Measurements from ENCODE around the gene UCP3.
"Not testable (repeated sequence)": the region's sequence is repeated elsewhere in the genome, so short reads cannot be mapped to it uniquely, and the experiment has no call there.

The UCP3 gene

DNA sequence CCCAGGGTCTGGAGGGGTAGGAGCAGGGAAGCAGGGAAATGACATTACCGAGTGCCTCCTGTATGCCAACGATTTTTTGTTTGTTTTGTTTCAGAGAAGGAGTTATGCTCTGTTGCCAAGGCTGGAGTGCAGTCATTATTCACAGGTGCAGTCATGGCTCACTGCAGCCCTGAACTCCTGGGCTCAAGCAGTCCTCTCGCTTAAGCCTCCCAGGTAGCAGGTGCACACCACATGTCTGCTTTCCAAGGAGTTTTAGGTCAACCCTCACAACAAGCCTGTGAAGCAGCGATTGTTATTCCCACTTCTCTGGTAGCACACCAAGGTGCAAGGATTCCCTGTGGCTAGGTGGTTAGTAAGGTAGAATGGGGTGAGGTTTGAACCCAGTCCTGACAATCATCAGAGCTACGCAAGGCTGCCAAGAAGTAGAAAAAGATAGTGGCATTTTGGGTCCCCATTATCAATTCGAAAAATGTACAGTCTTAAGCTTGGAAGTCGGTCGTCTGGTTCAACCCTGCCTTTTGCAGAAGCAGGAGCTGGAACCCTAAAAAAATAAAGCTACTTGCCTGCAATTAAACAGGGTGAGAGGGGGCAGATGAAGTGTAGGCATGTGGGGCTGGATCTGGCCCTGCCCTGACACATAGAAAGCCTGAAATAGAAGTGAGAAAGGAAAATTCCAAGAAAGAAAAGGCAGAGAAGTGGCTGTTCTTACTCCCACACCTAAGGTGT lies 9.1 kb downstream of the UCP3 start:
- no peak for DNase-seq

GRCh38 chr11:73998846-73999575 lies 9.9 kb downstream of the UCP3 start:
- no peak for DNase-seq

GRCh38 chr11:73997120-73997770 lies 11.6 kb downstream of the UCP3 start:
- no peak for DNase-seq

DNA sequence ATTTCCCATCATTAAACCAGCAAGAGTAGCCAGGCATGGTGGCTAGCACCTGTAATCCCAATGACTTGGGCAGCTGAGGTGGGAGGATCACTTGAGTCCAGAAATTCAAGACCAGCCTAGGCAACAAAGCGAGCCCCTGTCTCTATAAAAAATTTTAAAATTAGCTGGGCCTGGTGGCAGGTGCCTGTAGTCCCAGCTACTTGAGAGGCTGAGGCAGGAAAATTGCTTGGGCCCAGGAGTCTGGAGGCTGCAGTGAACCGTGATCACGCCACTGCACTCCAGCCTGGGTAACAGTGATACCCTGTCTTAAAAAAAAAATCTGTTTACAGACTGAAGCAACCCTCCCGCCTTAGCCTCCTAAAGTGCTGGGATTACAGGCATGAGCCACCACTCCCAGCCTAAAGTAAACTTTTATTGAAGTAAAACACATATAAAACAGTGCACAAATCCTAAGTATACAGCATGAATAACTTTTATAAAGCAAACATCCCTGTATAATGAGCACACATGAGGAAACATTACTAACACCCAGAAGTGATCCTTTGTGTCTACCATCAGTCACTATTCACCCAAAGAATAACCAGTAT lies 12.6 kb downstream of the UCP3 start:
- DNase-seq, result no peak

- peak; percentile 83 for DNase-seq
Measured at GRCh38 chr11:73995731-73996130, 13.2 kb downstream of the UCP3 start.

- peak; percentile 88 for DNase-seq
Measured at GRCh38 chr11:73995247-73995646, 13.6 kb downstream of the UCP3 start.

DNA sequence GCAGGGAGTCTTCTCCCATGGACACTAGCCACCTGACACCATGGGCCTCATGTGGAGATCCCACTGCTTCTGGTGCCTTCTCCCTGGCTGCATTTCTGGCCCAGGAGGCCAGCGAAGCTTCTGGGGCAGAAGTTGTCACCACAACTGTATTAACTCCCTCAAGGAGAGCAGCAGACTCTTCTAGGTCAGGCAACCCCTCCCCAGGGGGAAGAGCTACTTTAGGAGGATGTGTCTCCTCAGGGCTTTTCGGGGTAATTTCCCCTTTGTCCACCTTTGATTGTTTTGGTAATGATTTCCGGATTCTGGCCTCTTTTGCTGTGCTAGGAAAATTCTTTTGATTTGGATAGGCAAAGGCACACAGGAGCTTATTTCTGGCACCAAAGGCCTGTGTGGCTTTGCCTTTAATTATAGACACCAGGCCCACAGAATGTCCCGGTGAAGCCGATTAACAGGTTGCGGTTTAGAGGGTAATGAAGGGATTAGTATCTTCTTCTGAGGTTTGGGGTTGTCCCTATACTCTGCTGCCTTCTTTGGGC lies 17.3 kb downstream of the UCP3 start:
- peak; percentile 47 for DNase-seq

DNA sequence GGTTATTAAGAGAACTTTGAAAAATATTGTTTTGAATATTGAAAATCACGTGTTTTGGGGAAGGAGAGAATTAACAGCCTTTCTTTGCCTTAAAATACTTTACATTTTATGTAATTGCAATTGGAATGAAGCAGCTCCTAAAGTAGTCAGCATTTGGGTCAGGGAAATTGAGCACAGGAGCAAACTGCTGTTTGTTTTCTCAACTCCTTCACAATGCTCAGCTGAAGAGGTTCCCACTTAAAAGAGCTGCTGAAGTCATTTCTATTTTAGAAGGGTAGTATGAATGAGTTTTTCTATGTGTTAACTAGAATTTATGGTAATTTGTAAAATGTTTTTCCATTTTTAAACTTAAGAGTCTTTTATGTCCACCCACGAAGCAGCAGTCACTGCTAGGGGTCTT lies 18.2 kb downstream of the UCP3 start:
- DNase-seq, result no peak

DNA sequence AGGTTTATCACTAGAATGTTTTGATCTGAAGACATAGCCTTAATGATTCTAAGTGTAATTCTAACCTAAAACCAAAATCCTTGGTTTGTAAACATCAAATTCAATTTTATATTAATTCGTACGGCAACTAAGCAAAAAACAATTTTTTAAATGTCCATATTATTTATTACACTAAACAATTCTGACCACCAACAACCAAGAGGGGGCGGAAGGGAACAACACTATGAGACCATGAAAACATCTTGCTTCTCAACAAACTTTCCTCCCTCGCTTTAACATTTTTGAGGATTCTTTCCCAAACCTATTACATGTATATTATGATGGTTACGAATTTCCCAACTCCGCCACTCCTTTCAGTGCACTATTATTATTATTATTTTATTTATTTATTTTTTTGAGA lies 19.7 kb downstream of the UCP3 start:
- DNase-seq, result no peak

DNA sequence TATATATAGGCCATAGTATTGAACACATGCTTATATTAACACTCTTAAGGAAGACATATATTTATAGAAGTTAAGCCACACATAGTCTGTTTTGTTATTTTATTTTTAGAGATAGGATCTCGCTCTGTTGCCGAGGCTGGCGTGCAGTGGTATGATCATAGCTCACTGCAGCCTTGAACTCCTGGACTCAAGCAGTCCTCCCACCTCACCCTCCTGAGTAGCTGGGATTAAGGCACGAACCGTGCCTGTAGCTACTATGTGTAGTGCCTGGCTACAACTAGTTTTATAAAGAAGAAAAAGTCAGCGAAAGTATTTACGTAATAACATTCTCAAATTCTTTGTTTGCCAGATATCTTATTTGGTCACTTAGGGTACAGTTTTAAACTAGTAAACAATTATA lies 20.7 kb downstream of the UCP3 start:
- DNase-seq, result no peak

DNA sequence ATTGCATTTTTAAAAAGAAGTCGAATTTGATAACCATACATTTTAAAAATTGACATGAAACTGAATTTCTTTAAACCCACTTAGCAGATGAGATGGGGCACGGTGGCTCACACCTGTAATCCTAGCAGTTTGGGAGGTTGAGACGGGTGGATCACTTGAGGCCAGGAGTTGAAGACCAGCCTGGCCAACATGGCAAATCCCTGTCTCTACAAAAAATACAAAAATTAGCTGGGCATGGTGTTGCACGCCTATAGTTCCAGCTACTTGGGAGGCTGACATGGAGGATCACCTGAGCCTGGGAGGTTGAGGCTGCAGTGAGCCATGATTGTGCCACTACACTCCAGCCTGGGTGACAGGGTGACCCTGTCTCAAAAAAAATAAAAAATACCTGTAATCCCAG lies 23.2 kb downstream of the UCP3 start:
- DNase-seq, result not testable (repeated sequence)

GRCh38 chr11:73983741-73984538 lies 24.9 kb downstream of the UCP3 start:
- DNase-seq, result no peak

GRCh38 chr11:73982990-73983740 lies 25.7 kb downstream of the UCP3 start:
- peak; percentile 96 for DNase-seq

GRCh38 chr11:73982595-73982989 lies 26.3 kb downstream of the UCP3 start, which contains the start of gene UCP2:
TSS of gene UCP2 (minus strand) at chr11:73982843. CDS start at chr11:73978378, 4,465 bp downstream.
- peak; percentile 88 for DNase-seq

- DNase-seq, result no peak
Measured at GRCh38 chr11:73981051-73981805, 27.7 kb downstream of the UCP3 start.

- peak; percentile 91 for DNase-seq
Measured at GRCh38 chr11:73980001-73980961, 28.6 kb downstream of the UCP3 start.

- no peak for DNase-seq
Measured at GRCh38 chr11:73978576-73979086, 30.3 kb downstream of the UCP3 start.

DNA sequence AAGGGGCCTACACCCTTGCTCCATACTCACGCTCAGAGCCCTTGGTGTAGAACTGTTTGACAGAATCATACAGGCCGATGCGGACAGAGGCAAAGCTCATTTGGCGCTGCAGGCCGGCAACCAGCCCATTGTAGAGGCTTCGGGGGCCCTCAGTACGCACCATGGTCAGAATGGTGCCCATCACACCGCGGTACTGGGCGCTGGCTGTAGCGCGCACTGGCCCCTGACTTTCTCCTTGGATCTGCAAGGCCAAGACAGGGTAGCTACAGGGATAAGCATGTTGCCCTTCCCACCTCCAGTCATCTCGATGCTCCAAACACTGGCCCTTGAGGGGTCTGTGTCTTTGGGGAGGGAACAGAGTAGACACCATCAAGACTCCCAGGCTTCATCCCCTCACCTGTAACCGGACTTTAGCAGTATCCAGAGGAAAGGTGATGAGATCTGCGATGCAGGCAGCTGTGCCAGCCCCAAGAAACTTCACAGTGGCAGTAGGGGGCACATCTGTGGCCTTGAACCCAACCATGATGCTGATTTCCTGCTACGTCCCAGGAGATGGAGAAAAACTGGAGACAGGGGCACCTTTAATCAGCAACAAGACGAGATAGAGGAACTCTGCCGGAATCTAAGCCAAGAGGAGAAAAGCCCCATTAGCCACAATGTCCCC lies 30.9 kb downstream of the UCP3 start:
- DNase-seq, result no peak

Measured in CD4-positive, alpha-beta T cell treated with Interleukin-21 for 1 hour (primary cell).